Liver (tissue), 3 donors: Measurements from ENCODE around the gene OR5K1.

Source experiments
- EGR1 ChIP-seq, 2 donors: IDR thresholded peaks; 2 replicates each; pipeline ENCODE4 v1.6.1; 2016 to 2018; ENCODE audit warnings: antibody characterized with exemption in 2 of 2, low read depth in 2 of 2
- FOXA2 ChIP-seq: IDR thresholded peaks from 2 replicates; pipeline ENCODE4 v1.6.1; 2016; ENCODE audit warnings: antibody characterized with exemption
- GABPA ChIP-seq, 2 donors: IDR thresholded peaks in 1 of 2; conservative IDR thresholded peaks in 1 of 2; 2 replicates each; pipeline ENCODE4 v1.6.1; 2016; ENCODE audit warnings: antibody characterized with exemption in 2 of 2, mild to moderate bottlenecking in 1 of 2, moderate library complexity in 1 of 2
- JUND ChIP-seq, 2 donors: IDR thresholded peaks; 2 replicates each; pipeline ENCODE4 v1.6.1; 2016; ENCODE audit warnings: antibody characterized with exemption in 2 of 2
- RAD21 ChIP-seq, 2 donors: IDR thresholded peaks; 2 replicates each; pipeline ENCODE4 v1.6.1; 2016; ENCODE audit warnings: antibody characterized with exemption in 2 of 2, mild to moderate bottlenecking in 2 of 2
- SP1 ChIP-seq: IDR thresholded peaks from 2 replicates; pipeline ENCODE4 v1.6.1; 2018; ENCODE audit warnings: antibody characterized with exemption, mild to moderate bottlenecking
- TAF1 ChIP-seq: conservative IDR thresholded peaks from 2 replicates; pipeline ENCODE4 v1.6.1; 2016; ENCODE audit warnings: antibody characterized with exemption, mild to moderate bottlenecking
- YY1 ChIP-seq: IDR thresholded peaks from 2 replicates; pipeline ENCODE4 v1.6.1; 2016; ENCODE audit warnings: antibody characterized with exemption, mild to moderate bottlenecking
- TF ChIP-seq, protein P1 (sequence below): fragments of 150-350 bp; IDR thresholded peaks from 2 replicates; pipeline ENCODE4 v1.5.1; 2017; ENCODE audit warnings: improper control_type of control experiment, low read depth, low read length; ENCODE audit not compliant: missing input control
- TF ChIP-seq, protein P2 (sequence below): IDR thresholded peaks from 2 replicates; pipeline ENCODE4 v1.6.1; 2016; ENCODE audit warnings: antibody characterized with exemption
- TF ChIP-seq, protein P3 (sequence below): IDR thresholded peaks from 2 replicates; pipeline ENCODE4 v1.6.1; 2016; ENCODE audit warnings: antibody characterized with exemption, mild to moderate bottlenecking
- TF ChIP-seq, protein P4 (sequence below): IDR thresholded peaks from 2 replicates; pipeline ENCODE4 v1.6.1; 2016; ENCODE audit warnings: antibody characterized with exemption
- TF ChIP-seq, protein P5 (sequence below): IDR thresholded peaks from 2 replicates; pipeline ENCODE4 v1.6.1; 2016; ENCODE audit warnings: antibody characterized with exemption
- donor health status: healthy.
- donor health status: healthy.

DNA sequence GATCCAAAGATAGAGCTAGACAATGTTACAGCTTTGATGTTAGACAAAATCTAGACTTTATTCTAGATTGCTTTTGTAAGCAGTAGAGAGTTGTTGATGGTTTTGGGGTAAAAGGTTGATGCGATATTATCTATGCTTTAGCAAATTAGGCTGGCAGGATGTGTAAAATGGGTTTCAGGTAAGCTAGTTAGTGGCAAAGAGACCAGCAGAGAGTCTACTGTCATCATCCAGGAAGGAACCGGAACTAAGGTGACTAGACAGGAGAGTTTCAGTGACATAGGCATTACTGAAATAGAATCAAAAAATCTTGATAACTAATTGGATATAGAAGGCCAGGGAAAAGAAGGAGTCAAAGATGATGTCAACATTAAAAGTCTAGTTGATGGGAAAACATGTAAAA lies 45.6 kb downstream of the OR5K1 start:
- TF ChIP-seq, protein P1, sequence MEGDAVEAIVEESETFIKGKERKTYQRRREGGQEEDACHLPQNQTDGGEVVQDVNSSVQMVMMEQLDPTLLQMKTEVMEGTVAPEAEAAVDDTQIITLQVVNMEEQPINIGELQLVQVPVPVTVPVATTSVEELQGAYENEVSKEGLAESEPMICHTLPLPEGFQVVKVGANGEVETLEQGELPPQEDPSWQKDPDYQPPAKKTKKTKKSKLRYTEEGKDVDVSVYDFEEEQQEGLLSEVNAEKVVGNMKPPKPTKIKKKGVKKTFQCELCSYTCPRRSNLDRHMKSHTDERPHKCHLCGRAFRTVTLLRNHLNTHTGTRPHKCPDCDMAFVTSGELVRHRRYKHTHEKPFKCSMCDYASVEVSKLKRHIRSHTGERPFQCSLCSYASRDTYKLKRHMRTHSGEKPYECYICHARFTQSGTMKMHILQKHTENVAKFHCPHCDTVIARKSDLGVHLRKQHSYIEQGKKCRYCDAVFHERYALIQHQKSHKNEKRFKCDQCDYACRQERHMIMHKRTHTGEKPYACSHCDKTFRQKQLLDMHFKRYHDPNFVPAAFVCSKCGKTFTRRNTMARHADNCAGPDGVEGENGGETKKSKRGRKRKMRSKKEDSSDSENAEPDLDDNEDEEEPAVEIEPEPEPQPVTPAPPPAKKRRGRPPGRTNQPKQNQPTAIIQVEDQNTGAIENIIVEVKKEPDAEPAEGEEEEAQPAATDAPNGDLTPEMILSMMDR, result no peak
- TF ChIP-seq, protein P2, sequence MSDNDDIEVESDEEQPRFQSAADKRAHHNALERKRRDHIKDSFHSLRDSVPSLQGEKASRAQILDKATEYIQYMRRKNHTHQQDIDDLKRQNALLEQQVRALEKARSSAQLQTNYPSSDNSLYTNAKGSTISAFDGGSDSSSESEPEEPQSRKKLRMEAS, result no peak
- TF ChIP-seq TAF1 (no peak), EGR1 (IDR thresholded peaks at IDR 0.05; ENCODE audit: low read depth in 2 of 2) (no peak), SP1 (no peak), GABPA (IDR thresholded peaks at IDR 0.05 in 1 of 2, conservative IDR thresholded peaks at IDR 0.05 in 1 of 2) (no peak), YY1 (no peak), JUND (IDR thresholded peaks at IDR 0.05) (no peak), RAD21 (IDR thresholded peaks at IDR 0.05) (no peak), FOXA2 (no peak)
- TF ChIP-seq, protein P3, sequence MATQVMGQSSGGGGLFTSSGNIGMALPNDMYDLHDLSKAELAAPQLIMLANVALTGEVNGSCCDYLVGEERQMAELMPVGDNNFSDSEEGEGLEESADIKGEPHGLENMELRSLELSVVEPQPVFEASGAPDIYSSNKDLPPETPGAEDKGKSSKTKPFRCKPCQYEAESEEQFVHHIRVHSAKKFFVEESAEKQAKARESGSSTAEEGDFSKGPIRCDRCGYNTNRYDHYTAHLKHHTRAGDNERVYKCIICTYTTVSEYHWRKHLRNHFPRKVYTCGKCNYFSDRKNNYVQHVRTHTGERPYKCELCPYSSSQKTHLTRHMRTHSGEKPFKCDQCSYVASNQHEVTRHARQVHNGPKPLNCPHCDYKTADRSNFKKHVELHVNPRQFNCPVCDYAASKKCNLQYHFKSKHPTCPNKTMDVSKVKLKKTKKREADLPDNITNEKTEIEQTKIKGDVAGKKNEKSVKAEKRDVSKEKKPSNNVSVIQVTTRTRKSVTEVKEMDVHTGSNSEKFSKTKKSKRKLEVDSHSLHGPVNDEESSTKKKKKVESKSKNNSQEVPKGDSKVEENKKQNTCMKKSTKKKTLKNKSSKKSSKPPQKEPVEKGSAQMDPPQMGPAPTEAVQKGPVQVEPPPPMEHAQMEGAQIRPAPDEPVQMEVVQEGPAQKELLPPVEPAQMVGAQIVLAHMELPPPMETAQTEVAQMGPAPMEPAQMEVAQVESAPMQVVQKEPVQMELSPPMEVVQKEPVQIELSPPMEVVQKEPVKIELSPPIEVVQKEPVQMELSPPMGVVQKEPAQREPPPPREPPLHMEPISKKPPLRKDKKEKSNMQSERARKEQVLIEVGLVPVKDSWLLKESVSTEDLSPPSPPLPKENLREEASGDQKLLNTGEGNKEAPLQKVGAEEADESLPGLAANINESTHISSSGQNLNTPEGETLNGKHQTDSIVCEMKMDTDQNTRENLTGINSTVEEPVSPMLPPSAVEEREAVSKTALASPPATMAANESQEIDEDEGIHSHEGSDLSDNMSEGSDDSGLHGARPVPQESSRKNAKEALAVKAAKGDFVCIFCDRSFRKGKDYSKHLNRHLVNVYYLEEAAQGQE, result no peak
- TF ChIP-seq, protein P4, sequence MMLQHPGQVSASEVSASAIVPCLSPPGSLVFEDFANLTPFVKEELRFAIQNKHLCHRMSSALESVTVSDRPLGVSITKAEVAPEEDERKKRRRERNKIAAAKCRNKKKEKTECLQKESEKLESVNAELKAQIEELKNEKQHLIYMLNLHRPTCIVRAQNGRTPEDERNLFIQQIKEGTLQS, result no peak
- TF ChIP-seq, protein P5, sequence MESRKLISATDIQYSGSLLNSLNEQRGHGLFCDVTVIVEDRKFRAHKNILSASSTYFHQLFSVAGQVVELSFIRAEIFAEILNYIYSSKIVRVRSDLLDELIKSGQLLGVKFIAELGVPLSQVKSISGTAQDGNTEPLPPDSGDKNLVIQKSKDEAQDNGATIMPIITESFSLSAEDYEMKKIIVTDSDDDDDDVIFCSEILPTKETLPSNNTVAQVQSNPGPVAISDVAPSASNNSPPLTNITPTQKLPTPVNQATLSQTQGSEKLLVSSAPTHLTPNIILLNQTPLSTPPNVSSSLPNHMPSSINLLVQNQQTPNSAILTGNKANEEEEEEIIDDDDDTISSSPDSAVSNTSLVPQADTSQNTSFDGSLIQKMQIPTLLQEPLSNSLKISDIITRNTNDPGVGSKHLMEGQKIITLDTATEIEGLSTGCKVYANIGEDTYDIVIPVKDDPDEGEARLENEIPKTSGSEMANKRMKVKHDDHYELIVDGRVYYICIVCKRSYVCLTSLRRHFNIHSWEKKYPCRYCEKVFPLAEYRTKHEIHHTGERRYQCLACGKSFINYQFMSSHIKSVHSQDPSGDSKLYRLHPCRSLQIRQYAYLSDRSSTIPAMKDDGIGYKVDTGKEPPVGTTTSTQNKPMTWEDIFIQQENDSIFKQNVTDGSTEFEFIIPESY, result no peak
